ENCODE results near the gene LRRFIP2. TPM values are rescaled to one million over a fixed set of nuclear protein-coding genes. Genes with fewer than 3 reads are reported as not detected.

Gene LRRFIP2
- total and polyA plus RNA-seq, 2 of the 4 experiments (the other 2 are of a cell fraction) = 20.6 to 31.0 TPM

- Histone ChIP-seq H3K18ac (ENCODE audit: low read depth, low read length) (no peak overlapping the region), H3K56ac (ENCODE audit: extremely low read depth, insufficient read depth, low read length) (no peak overlapping the region), H2AK5ac (ENCODE audit: low read depth, low read length) (no peak overlapping the region), H2BK5ac (ENCODE audit: low read depth, low read length, poor library complexity, severe bottlenecking) (no peak overlapping the region), H3K27ac (ENCODE audit: insufficient read depth, low read length) (no peak overlapping the region), H3K9me3 (ENCODE audit: control insufficient read depth, insufficient read depth, low read length) (no peaks in the 10 kb centered on the region), H3K4me2 (ENCODE audit: low read depth, low read length) (no peak overlapping the region), H3K27me3 (ENCODE audit: control insufficient read depth, insufficient read depth, low read length) (no peaks in the 10 kb centered on the region), H3K14ac (replicated peaks; ENCODE audit: low read depth, low read length) (no peak overlapping the region), H2AK9ac (replicated peaks; ENCODE audit: low read depth, low read length, poor library complexity) (no peak overlapping the region), H3K79me1 (ENCODE audit: low read depth in 1 of 2, low read length in 2 of 2) (peaks cover 22 to 24% of the 10 kb centered on the region in 2 experiments), H2AFZ (replicated peaks; ENCODE audit: low read length, poor library complexity) (no peak overlapping the region), H2BK120ac (ENCODE audit: low read depth, low read length) (no peak overlapping the region), H3K9me1 (ENCODE audit: insufficient read depth, low read length) (no peaks in the 10 kb centered on the region), H3K9ac (ENCODE audit: low read depth, low read length) (no peak overlapping the region), H3K4me3 (ENCODE audit: insufficient read depth, low read depth, low read length) (no peak overlapping the region), H3K4me1 (ENCODE audit: control insufficient read depth, insufficient read depth, low read length) (no peaks in the 10 kb centered on the region; the same call in 1 of the 2 replicates), H4K5ac (ENCODE audit: low read depth, low read length) (no peak overlapping the region), H3K23ac (ENCODE audit: low read depth, low read length) (no peak overlapping the region), H4K91ac (ENCODE audit: insufficient read depth, low read depth, low read length) (no peak overlapping the region), H3K4ac (ENCODE audit: low read depth, low read length) (no peak overlapping the region), H4K8ac (ENCODE audit: low read depth in 2 of 2, low read length in 2 of 2) (no peak overlapping the region), H3K36me3 (ENCODE audit: control insufficient read depth, insufficient read depth, low read length) (peaks cover 8% of the 10 kb centered on the region; the same call in 1 of the 2 replicates), H2BK15ac (ENCODE audit: low read depth, low read length) (no peak overlapping the region), H2BK20ac (ENCODE audit: low read depth, low read length) (0 out of 2 replicates have a peak overlapping the region, but pooled peaks have one; percentile 27), H4K20me1 (ENCODE audit: insufficient read depth, low read length) (no peaks in the 10 kb centered on the region)
- ATAC-seq (ENCODE audit: low read depth) (no peak), DNase-seq (no peak)
- ChIA-PET POLR2A (ENCODE audit: unreplicated experiment) (no interaction called here), CTCF (no interaction called here)
- no TSS peak for BruUV-seq (replicated peaks)
- no peak for TF ChIP-seq MAZ (IDR thresholded peaks at IDR 0.05; ENCODE audit: borderline replicate concordance, low read depth, low read length)
- no peak for TF ChIP-seq RCOR1 (IDR thresholded peaks at IDR 0.05; ENCODE audit: insufficient replicate concordance, low read length)
- TF ChIP-seq MXI1 (IDR thresholded peaks at IDR 0.05; ENCODE audit: borderline replicate concordance, low read depth, low read length) = no peak
- TF ChIP-seq, protein P1, sequence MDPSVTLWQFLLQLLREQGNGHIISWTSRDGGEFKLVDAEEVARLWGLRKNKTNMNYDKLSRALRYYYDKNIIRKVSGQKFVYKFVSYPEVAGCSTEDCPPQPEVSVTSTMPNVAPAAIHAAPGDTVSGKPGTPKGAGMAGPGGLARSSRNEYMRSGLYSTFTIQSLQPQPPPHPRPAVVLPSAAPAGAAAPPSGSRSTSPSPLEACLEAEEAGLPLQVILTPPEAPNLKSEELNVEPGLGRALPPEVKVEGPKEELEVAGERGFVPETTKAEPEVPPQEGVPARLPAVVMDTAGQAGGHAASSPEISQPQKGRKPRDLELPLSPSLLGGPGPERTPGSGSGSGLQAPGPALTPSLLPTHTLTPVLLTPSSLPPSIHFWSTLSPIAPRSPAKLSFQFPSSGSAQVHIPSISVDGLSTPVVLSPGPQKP (IDR thresholded peaks at IDR 0.05; ENCODE audit: borderline replicate concordance, low read depth, low read length) = no peak
- no peak for TF ChIP-seq SMC3 (IDR thresholded peaks at IDR 0.05; ENCODE audit: low read depth, low read length)
- no peak for TF ChIP-seq RAD21 (IDR thresholded peaks at IDR 0.05; ENCODE audit: low read length)
- TF ChIP-seq CHD1 (IDR thresholded peaks at IDR 0.05; ENCODE audit: low read depth, low read length) = no peak
- no peak for TF ChIP-seq NFE2L2 (IDR thresholded peaks at IDR 0.05; ENCODE audit: low read depth, low read length)
- no peak for TF ChIP-seq BHLHE40 (IDR thresholded peaks at IDR 0.05; ENCODE audit: low read depth, low read length)
- TF ChIP-seq CEBPB (IDR thresholded peaks at IDR 0.05; ENCODE audit: low read depth, low read length) = no peak
- TF ChIP-seq, protein P2, sequence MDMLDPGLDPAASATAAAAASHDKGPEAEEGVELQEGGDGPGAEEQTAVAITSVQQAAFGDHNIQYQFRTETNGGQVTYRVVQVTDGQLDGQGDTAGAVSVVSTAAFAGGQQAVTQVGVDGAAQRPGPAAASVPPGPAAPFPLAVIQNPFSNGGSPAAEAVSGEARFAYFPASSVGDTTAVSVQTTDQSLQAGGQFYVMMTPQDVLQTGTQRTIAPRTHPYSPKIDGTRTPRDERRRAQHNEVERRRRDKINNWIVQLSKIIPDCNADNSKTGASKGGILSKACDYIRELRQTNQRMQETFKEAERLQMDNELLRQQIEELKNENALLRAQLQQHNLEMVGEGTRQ (IDR thresholded peaks at IDR 0.05; ENCODE audit: low read depth, low read length) = no peak
- no peak for TF ChIP-seq MAFK (IDR thresholded peaks at IDR 0.05; ENCODE audit: low read depth, low read length)
- no peak for TF ChIP-seq RFX5 (IDR thresholded peaks at IDR 0.05; ENCODE audit: low read depth, low read length)
- no peak for TF ChIP-seq FOS (IDR thresholded peaks at IDR 0.05; ENCODE audit: low read depth, low read length)
- TF ChIP-seq, protein P3, sequence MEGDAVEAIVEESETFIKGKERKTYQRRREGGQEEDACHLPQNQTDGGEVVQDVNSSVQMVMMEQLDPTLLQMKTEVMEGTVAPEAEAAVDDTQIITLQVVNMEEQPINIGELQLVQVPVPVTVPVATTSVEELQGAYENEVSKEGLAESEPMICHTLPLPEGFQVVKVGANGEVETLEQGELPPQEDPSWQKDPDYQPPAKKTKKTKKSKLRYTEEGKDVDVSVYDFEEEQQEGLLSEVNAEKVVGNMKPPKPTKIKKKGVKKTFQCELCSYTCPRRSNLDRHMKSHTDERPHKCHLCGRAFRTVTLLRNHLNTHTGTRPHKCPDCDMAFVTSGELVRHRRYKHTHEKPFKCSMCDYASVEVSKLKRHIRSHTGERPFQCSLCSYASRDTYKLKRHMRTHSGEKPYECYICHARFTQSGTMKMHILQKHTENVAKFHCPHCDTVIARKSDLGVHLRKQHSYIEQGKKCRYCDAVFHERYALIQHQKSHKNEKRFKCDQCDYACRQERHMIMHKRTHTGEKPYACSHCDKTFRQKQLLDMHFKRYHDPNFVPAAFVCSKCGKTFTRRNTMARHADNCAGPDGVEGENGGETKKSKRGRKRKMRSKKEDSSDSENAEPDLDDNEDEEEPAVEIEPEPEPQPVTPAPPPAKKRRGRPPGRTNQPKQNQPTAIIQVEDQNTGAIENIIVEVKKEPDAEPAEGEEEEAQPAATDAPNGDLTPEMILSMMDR (conservative IDR thresholded peaks at IDR 0.05; ENCODE audit: low read depth, low read length) = no peak
- TF ChIP-seq POLR2A (IDR thresholded peaks at IDR 0.05; ENCODE audit: low read depth, low read length) = no peak
- in situ Hi-C loops (cut with MboI; ENCODE audit: low sequenced_read_pairs) (no loop called here), dilution Hi-C loops (cut with HindIII; ENCODE audit: low sequenced_read_pairs, unreplicated experiment) (no loop called here), intact Hi-C loops (cut with micrococcal nuclease) (no loop called here)
- 40% methylated on average over 1 of the region's 3 CpGs; no CpG with 5 or more reads in 1 of the 2 experiments for WGBS, 2 experiments (ENCODE audit: extremely low coverage in 2 of 2, insufficient read length in 1 of 2)
Observed at GRCh38 chr3:37082317-37082716, 92.1 kb downstream of the LRRFIP2 start.

Data from IMR-90 (cell line).